Measurements from ENCODE around the gene ZNF557. TPM values are rescaled to one million over a fixed set of nuclear protein-coding genes. Genes with fewer than 3 reads are reported as not detected.
"Not testable (repeated sequence)": the region's sequence is repeated elsewhere in the genome, so short reads cannot be mapped to it uniquely, and the experiment has no call there.

The ZNF557 gene
- 10.3 TPM for total RNA-seq (ENCODE audit: unreplicated experiment)
- long read RNA-seq, full-length matches to known transcripts: 1 of 5 reads
- long read RNA-seq, partial matches to known transcripts: 0 of 5 reads
- long read RNA-seq, other reads (novel, unspliced or antisense): 4 of 5 reads

GRCh38 chr19:7069042-7069903, at the start of gene ZNF557:
TSS of gene ZNF557 (plus strand) at chr19:7069703. CDS start at chr19:7075075, 5,372 bp downstream.
- H3K36me3 Mint-ChIP-seq (ENCODE audit: low read depth, unreplicated experiment): peaks cover 24% of the 10 kb centered on the region
- peak; percentile 94 for DNase-seq (ENCODE audit: low spot score)
- H3K27me3 Mint-ChIP-seq (ENCODE audit: unreplicated experiment): no peaks in the 10 kb centered on the region
- TF ChIP-seq CTCF (IDR thresholded peaks at IDR 0.05; ENCODE audit: unreplicated experiment): no peak
- H3K27ac Mint-ChIP-seq (ENCODE audit: unreplicated experiment): peak within 1 kb of the TSS; percentile 80
- H3K9me3 Mint-ChIP-seq (ENCODE audit: unreplicated experiment): peaks cover 8% of the 10 kb centered on the region
- peaks cover 4% of the 10 kb centered on the region for H3K4me1 Mint-ChIP-seq (ENCODE audit: unreplicated experiment)
- H3K4me3 Mint-ChIP-seq (ENCODE audit: unreplicated experiment): peak within 1 kb of the TSS; percentile 96

- not testable (repeated sequence) for H3K4me1 Mint-ChIP-seq (ENCODE audit: unreplicated experiment); H3K36me3 Mint-ChIP-seq (ENCODE audit: low read depth, unreplicated experiment); DNase-seq (ENCODE audit: low spot score); H3K4me3 Mint-ChIP-seq (ENCODE audit: unreplicated experiment); H3K27ac Mint-ChIP-seq (ENCODE audit: unreplicated experiment); H3K27me3 Mint-ChIP-seq (ENCODE audit: unreplicated experiment); H3K9me3 Mint-ChIP-seq (ENCODE audit: unreplicated experiment)
These were observed 48.2 kb upstream of the ZNF557 start, which contains the start of gene MBD3L2B for GRCh38 chr19:7021331-7021730. TSS of gene MBD3L2B (minus strand) at chr19:7021431. CDS start at chr19:7021397, 34 bp downstream.

- H3K4me1 Mint-ChIP-seq (ENCODE audit: unreplicated experiment); H3K9me3 Mint-ChIP-seq (ENCODE audit: unreplicated experiment); H3K27ac Mint-ChIP-seq (ENCODE audit: unreplicated experiment); H3K4me3 Mint-ChIP-seq (ENCODE audit: unreplicated experiment); DNase-seq (ENCODE audit: low spot score); H3K36me3 Mint-ChIP-seq (ENCODE audit: low read depth, unreplicated experiment); H3K27me3 Mint-ChIP-seq (ENCODE audit: unreplicated experiment): not testable (repeated sequence)
These were observed 40.7 kb upstream of the ZNF557 start for GRCh38 chr19:7028790-7029189.

- not testable (repeated sequence) for H3K4me3 Mint-ChIP-seq (ENCODE audit: unreplicated experiment); H3K9me3 Mint-ChIP-seq (ENCODE audit: unreplicated experiment); H3K27me3 Mint-ChIP-seq (ENCODE audit: unreplicated experiment); H3K27ac Mint-ChIP-seq (ENCODE audit: unreplicated experiment); H3K4me1 Mint-ChIP-seq (ENCODE audit: unreplicated experiment); H3K36me3 Mint-ChIP-seq (ENCODE audit: low read depth, unreplicated experiment); DNase-seq (ENCODE audit: low spot score)
These were observed 39.2 kb upstream of the ZNF557 start, which contains the start of gene MBD3L5 for GRCh38 chr19:7030278-7030677. TSS of gene MBD3L5 (plus strand) at chr19:7030578. CDS start at chr19:7030612, 34 bp downstream.

- not testable (repeated sequence) for H3K36me3 Mint-ChIP-seq (ENCODE audit: low read depth, unreplicated experiment); H3K27me3 Mint-ChIP-seq (ENCODE audit: unreplicated experiment); DNase-seq (ENCODE audit: low spot score); H3K4me1 Mint-ChIP-seq (ENCODE audit: unreplicated experiment); H3K27ac Mint-ChIP-seq (ENCODE audit: unreplicated experiment); H3K4me3 Mint-ChIP-seq (ENCODE audit: unreplicated experiment); H3K9me3 Mint-ChIP-seq (ENCODE audit: unreplicated experiment)
These were observed 29.4 kb upstream of the ZNF557 start, which contains the start of gene MBD3L4 for GRCh38 chr19:7040079-7040478. TSS of gene MBD3L4 (minus strand) at chr19:7040179. CDS start at chr19:7040144, 35 bp downstream.

- H3K9me3 Mint-ChIP-seq (ENCODE audit: unreplicated experiment); DNase-seq (ENCODE audit: low spot score); H3K36me3 Mint-ChIP-seq (ENCODE audit: low read depth, unreplicated experiment); H3K27me3 Mint-ChIP-seq (ENCODE audit: unreplicated experiment); H3K4me1 Mint-ChIP-seq (ENCODE audit: unreplicated experiment); H3K27ac Mint-ChIP-seq (ENCODE audit: unreplicated experiment); H3K4me3 Mint-ChIP-seq (ENCODE audit: unreplicated experiment): not testable (repeated sequence)
These were observed 27.9 kb upstream of the ZNF557 start for GRCh38 chr19:7041563-7041962.

- not testable (repeated sequence) for H3K36me3 Mint-ChIP-seq (ENCODE audit: low read depth, unreplicated experiment); H3K27me3 Mint-ChIP-seq (ENCODE audit: unreplicated experiment); H3K4me1 Mint-ChIP-seq (ENCODE audit: unreplicated experiment); DNase-seq (ENCODE audit: low spot score); H3K4me3 Mint-ChIP-seq (ENCODE audit: unreplicated experiment); H3K27ac Mint-ChIP-seq (ENCODE audit: unreplicated experiment); H3K9me3 Mint-ChIP-seq (ENCODE audit: unreplicated experiment)
These were observed 20.5 kb upstream of the ZNF557 start, which contains the start of gene MBD3L2 for GRCh38 chr19:7049021-7049420. TSS of gene MBD3L2 (plus strand) at chr19:7049321. CDS start at chr19:7049374, 53 bp downstream.

GRCh38 chr19:7051421-7051820, 18.1 kb upstream of the ZNF557 start:
- H3K4me3 Mint-ChIP-seq (ENCODE audit: unreplicated experiment); H3K36me3 Mint-ChIP-seq (ENCODE audit: low read depth, unreplicated experiment); DNase-seq (ENCODE audit: low spot score); H3K9me3 Mint-ChIP-seq (ENCODE audit: unreplicated experiment); H3K27ac Mint-ChIP-seq (ENCODE audit: unreplicated experiment); H3K27me3 Mint-ChIP-seq (ENCODE audit: unreplicated experiment); H3K4me1 Mint-ChIP-seq (ENCODE audit: unreplicated experiment): not testable (repeated sequence)

GRCh38 chr19:7052896-7053295, 16.6 kb upstream of the ZNF557 start:
- not testable (repeated sequence) for H3K36me3 Mint-ChIP-seq (ENCODE audit: low read depth, unreplicated experiment); H3K4me3 Mint-ChIP-seq (ENCODE audit: unreplicated experiment); H3K9me3 Mint-ChIP-seq (ENCODE audit: unreplicated experiment); H3K27ac Mint-ChIP-seq (ENCODE audit: unreplicated experiment); H3K4me1 Mint-ChIP-seq (ENCODE audit: unreplicated experiment); H3K27me3 Mint-ChIP-seq (ENCODE audit: unreplicated experiment); DNase-seq (ENCODE audit: low spot score)

GRCh38 chr19:7054635-7055368, 14.7 kb upstream of the ZNF557 start:
- not testable (repeated sequence) for H3K4me3 Mint-ChIP-seq (ENCODE audit: unreplicated experiment); DNase-seq (ENCODE audit: low spot score); H3K9me3 Mint-ChIP-seq (ENCODE audit: unreplicated experiment); H3K27ac Mint-ChIP-seq (ENCODE audit: unreplicated experiment); H3K27me3 Mint-ChIP-seq (ENCODE audit: unreplicated experiment); H3K4me1 Mint-ChIP-seq (ENCODE audit: unreplicated experiment); H3K36me3 Mint-ChIP-seq (ENCODE audit: low read depth, unreplicated experiment)
